Ishikawa (cell line): ENCODE measurements around the gene SLC16A13.

ENCODE experiments used
- CEBPB ChIP-seq: IDR thresholded peaks from 2 replicates; pipeline ENCODE4 v1.6.1; 2012
- CREB1 ChIP-seq: IDR thresholded peaks from 2 replicates; pipeline ENCODE4 v1.6.1; 2012; ENCODE audit warnings: low read depth
- EGR1 ChIP-seq: IDR thresholded peaks from 2 replicates; pipeline ENCODE4 v1.6.1; 2012
- EP300 ChIP-seq: IDR thresholded peaks from 2 replicates; pipeline ENCODE4 v1.6.1; 2012; ENCODE audit warnings: borderline replicate concordance
- FOXM1 ChIP-seq: IDR thresholded peaks from 2 replicates; pipeline ENCODE4 v1.6.1; 2012; ENCODE audit warnings: low read depth, borderline replicate concordance
- MAX ChIP-seq: IDR thresholded peaks from 2 replicates; pipeline ENCODE4 v1.6.1; 2012
- NFIC ChIP-seq: IDR thresholded peaks from 2 replicates; pipeline ENCODE4 v1.6.1; 2012
- RAD21 ChIP-seq: IDR thresholded peaks from 2 replicates; pipeline ENCODE4 v1.6.1; 2012; ENCODE audit warnings: low read depth
- TAF1 ChIP-seq: IDR thresholded peaks from 2 replicates; pipeline ENCODE4 v1.6.1; 2012; ENCODE audit warnings: low read depth, mild to moderate bottlenecking
- TCF12 ChIP-seq: IDR thresholded peaks from 2 replicates; pipeline ENCODE4 v1.6.1; 2012; ENCODE audit warnings: low read depth
- TEAD4 ChIP-seq: IDR thresholded peaks from 2 replicates; pipeline ENCODE4 v1.6.1; 2012
- YY1 ChIP-seq: IDR thresholded peaks from 2 replicates; pipeline ENCODE4 v1.6.1; 2012; ENCODE audit warnings: low read depth
- ZBTB7A ChIP-seq: IDR thresholded peaks from 2 replicates; pipeline ENCODE4 v1.6.1; 2012; ENCODE audit warnings: low read depth
- TF ChIP-seq, protein P1 (sequence below): IDR thresholded peaks from 2 replicates; pipeline ENCODE4 v1.6.1; 2012; ENCODE audit warnings: low read depth, mild to moderate bottlenecking
- TF ChIP-seq, protein P2 (sequence below): IDR thresholded peaks from 2 replicates; pipeline ENCODE4 v1.6.1; 2012

Gene SLC16A13

GRCh38 chr17:7048968-7049367, 13.2 kb downstream of the SLC16A13 start:
- TF ChIP-seq TCF12 (no peak), TEAD4 (no peak), NFIC (no peak), CREB1 (no peak), EP300 (no peak)

DNA sequence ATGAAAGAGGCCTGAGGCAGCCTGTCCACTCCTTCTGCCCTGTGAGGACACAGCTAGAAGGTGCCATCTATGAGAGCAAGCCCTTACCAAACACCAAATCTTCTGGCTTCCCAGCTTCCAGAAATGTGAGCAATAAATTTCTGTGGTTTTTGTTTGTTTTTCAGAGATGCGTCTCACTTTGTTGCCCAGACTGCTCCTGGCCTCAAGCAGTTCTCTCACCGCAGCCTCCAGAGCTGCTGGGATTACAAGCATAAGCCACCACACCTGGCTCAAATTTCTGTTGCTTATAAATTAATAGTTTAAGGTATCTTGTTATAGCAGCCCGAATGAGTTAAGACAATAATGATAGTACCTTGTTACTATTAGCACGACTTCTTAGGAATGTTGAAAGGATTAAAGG, 20.6 kb downstream of the SLC16A13 start:
- TF ChIP-seq, protein P1, sequence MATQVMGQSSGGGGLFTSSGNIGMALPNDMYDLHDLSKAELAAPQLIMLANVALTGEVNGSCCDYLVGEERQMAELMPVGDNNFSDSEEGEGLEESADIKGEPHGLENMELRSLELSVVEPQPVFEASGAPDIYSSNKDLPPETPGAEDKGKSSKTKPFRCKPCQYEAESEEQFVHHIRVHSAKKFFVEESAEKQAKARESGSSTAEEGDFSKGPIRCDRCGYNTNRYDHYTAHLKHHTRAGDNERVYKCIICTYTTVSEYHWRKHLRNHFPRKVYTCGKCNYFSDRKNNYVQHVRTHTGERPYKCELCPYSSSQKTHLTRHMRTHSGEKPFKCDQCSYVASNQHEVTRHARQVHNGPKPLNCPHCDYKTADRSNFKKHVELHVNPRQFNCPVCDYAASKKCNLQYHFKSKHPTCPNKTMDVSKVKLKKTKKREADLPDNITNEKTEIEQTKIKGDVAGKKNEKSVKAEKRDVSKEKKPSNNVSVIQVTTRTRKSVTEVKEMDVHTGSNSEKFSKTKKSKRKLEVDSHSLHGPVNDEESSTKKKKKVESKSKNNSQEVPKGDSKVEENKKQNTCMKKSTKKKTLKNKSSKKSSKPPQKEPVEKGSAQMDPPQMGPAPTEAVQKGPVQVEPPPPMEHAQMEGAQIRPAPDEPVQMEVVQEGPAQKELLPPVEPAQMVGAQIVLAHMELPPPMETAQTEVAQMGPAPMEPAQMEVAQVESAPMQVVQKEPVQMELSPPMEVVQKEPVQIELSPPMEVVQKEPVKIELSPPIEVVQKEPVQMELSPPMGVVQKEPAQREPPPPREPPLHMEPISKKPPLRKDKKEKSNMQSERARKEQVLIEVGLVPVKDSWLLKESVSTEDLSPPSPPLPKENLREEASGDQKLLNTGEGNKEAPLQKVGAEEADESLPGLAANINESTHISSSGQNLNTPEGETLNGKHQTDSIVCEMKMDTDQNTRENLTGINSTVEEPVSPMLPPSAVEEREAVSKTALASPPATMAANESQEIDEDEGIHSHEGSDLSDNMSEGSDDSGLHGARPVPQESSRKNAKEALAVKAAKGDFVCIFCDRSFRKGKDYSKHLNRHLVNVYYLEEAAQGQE: no peak
- no peak for TF ChIP-seq ZBTB7A

DNA sequence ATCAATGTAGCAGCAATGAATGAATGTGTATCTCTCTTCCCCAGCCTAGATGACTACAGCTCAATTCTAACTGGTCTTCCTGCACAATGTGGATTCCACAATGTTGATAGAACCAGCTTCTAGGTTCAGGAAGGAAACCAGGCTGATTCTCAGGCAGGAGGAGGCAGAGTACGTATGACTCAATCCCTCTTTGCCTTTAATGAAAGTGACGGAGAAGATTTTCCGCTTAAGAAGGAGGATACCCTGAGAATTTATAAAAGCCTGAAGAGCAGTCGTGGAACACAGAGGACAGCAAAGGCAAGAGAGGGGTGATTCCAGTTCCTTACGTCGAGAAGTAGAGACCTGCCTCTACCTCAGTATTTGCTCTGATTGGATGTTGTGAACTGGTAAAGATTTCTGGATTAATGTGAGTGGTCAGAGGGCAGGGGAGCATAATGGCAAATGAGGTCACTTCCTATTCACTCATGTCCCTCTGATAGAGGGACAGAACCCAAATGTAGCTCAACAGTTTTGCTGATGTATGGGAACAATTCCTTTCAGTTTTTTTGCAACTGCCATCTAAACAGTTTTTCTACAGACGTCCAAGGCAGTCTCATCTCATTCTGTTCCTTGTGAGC, 23.1 kb downstream of the SLC16A13 start:
- TF ChIP-seq, protein P1: no peak
- TF ChIP-seq TAF1 (no peak), NFIC (no peak), MAX (no peak), RAD21 (no peak), FOXM1 (no peak), CEBPB (no peak), TEAD4 (no peak), YY1 (no peak), CREB1 (no peak)

DNA sequence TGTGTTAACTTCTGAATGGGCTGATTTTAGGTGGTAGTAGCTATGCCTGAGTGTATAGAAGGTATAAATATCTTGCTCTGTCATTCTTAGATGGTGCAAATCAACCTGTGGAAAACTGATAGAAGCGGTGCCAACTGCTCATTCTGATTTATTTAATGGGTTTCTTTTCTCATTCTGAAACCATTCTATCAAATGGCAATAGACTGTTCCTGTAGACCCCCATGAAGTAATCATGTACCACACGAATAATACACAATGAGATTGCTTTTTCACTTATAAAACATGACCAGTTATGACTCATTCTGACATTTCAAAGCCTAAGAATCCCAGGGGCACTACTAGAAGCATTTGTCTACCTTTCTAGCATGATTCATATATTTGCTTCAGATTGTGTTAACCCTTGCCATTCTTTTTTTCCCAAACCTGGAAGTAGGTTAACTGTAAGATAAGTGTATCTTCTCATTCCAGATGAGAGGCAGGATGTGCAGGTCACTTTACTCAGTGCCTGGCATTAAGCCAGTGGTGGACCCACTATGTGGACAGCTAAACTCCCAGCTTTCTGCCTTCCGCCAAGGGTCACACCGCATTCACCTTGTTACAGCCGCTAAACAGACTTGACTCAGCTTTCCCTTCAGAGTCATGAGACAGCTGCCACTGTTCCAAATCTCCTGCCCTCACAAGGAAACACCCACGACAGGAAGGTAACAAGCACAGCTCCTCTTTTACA, 24.5 kb downstream of the SLC16A13 start:
- no peak for TF ChIP-seq RAD21
- TF ChIP-seq, protein P2, sequence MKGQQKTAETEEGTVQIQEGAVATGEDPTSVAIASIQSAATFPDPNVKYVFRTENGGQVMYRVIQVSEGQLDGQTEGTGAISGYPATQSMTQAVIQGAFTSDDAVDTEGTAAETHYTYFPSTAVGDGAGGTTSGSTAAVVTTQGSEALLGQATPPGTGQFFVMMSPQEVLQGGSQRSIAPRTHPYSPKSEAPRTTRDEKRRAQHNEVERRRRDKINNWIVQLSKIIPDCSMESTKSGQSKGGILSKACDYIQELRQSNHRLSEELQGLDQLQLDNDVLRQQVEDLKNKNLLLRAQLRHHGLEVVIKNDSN: no peak
- TF ChIP-seq TAF1: no peak
- no peak for TF ChIP-seq EP300
- no peak for TF ChIP-seq EGR1
- TF ChIP-seq TEAD4: 0 out of 2 replicates have a peak, but pooled peaks have one; percentile 4
- no peak for TF ChIP-seq MAX
- TF ChIP-seq ZBTB7A: no peak

- TF ChIP-seq NFIC (no peak), MAX (no peak)
- TF ChIP-seq, protein P1: no peak
Observed at GRCh38 chr17:7063518-7064094, 27.8 kb downstream of the SLC16A13 start.

DNA sequence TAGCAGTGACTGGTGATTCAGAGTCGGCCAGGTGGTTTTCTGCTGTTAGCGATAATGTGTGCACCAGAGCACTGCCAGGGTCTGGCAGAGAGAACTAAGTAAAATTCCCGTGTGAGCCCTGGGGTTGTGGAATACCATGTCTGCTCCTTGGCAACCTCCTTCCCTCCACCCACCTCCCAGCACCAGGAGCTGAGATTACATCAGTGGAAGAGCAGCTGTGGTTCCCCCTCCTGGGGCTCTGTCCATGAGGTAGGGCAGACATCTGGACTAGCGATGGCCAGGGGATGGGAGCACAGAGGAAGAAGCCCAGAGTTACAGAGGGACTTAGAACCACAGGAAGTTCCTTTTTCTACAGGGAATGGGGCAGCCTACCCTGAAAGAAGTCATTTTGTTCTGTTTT, 28.4 kb downstream of the SLC16A13 start:
- TF ChIP-seq TCF12: no peak
- TF ChIP-seq, protein P1: no peak
- TF ChIP-seq NFIC: no peak
- TF ChIP-seq TAF1: no peak
- TF ChIP-seq MAX: no peak
- TF ChIP-seq, protein P2: no peak
- no peak for TF ChIP-seq ZBTB7A
- TF ChIP-seq YY1: no peak
- no peak for TF ChIP-seq TEAD4
- TF ChIP-seq RAD21: no peak
- TF ChIP-seq CREB1: no peak
- no peak for TF ChIP-seq EP300
